Measurements from ENCODE around the gene NGFR.

The NGFR gene

DNA sequence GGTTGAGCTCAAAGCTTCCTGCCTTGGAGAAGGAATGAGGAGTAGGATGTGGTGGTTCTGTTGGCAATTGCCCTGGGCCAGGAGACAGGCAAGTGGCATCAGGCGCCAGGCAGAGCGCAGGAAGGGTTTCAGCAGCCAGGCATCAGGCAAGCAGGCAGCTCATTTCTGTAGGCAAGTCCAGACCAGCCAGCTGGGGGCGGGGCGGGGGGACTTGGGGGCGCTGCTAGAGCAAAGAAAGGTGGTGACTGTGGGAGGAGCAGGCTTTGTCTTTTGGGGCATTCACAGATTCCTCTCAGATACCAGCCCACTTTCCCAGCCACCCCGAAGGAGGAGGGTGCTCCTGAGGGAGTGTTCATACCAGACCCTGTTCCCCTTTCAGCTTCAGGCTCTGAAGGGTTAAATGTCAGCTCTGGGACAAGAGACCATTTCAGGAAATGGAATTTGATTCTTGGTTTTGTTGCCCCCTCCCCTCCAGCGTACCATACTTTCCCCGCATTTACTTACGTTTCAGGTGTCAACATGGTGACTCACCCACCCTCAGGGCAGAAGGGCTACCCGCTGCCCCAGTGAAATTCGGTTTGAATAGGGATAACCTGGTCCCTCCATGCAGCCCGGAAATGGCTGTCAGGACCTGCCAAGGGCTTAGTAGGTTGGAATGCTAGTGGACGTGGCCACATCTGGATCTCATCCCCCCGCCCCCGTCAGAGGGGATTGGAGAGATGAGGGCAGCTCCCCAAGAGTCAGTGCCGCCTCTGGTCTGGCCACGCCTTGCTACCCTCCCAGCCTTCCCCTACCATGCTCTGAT is 13.2 kb downstream of the NGFR start (continued):
- TF ChIP-seq ZNF555 (tag by site-specific recombination; conservative IDR thresholded peaks at IDR 0.05) (no peak), ZNF214 (tag by site-specific recombination; IDR thresholded peaks at IDR 0.05; ENCODE audit: borderline replicate concordance) (no peak), ZNF629 (tag by site-specific recombination; IDR thresholded peaks at IDR 0.05) (peak; percentile 74), ZNF707 (tag by site-specific recombination; IDR thresholded peaks at IDR 0.05) (no peak), ZNF114 (tag by site-specific recombination; IDR thresholded peaks at IDR 0.05) (no peak), ZBTB1 (tag by site-specific recombination; IDR thresholded peaks at IDR 0.05) (no peak), ZNF558 (tag by site-specific recombination; IDR thresholded peaks at IDR 0.05) (no peak), ZNF354C (tag by site-specific recombination; IDR thresholded peaks at IDR 0.05; ENCODE audit: borderline replicate concordance, low read depth) (no peak), PRDM10 (tag by site-specific recombination; IDR thresholded peaks at IDR 0.05) (peak; percentile 84), ZNF561 (tag by site-specific recombination; IDR thresholded peaks at IDR 0.05; ENCODE audit: borderline replicate concordance) (no peak), ZNF10 (tag by site-specific recombination; IDR thresholded peaks at IDR 0.05) (no peak), YY2 (tag by site-specific recombination; IDR thresholded peaks at IDR 0.05) (no peak), ZNF24 (tag by site-specific recombination; IDR thresholded peaks at IDR 0.05) (no peak), ZNF777 (tag by site-specific recombination; IDR thresholded peaks at IDR 0.05; ENCODE audit: borderline replicate concordance) (no peak), ZNF837 (tag by site-specific recombination; IDR thresholded peaks at IDR 0.05) (no peak), ZNF544 (tag by site-specific recombination; IDR thresholded peaks at IDR 0.05) (no peak), ZNF692 (tag by site-specific recombination; IDR thresholded peaks at IDR 0.05) (peak; percentile 43; the same call in 1 of the 2 replicates), ZNF639 (tag by site-specific recombination; IDR thresholded peaks at IDR 0.05) (peak; percentile 70; the same call in 1 of the 2 replicates), ZNF221 (tag by site-specific recombination; IDR thresholded peaks at IDR 0.05; ENCODE audit: borderline replicate concordance) (no peak), REPIN1 (tag by site-specific recombination; IDR thresholded peaks at IDR 0.05; ENCODE audit: low read depth) (no peak), ZNF529 (tag by site-specific recombination; IDR thresholded peaks at IDR 0.05; ENCODE audit: insufficient replicate concordance) (no peak), ZNF580 (tag by site-specific recombination; IDR thresholded peaks at IDR 0.05) (no peak), ZNF791 (tag by site-specific recombination; IDR thresholded peaks at IDR 0.05) (no peak), ZIC2 (tag by site-specific recombination; IDR thresholded peaks at IDR 0.05) (no peak), SCRT2 (tag by site-specific recombination; IDR thresholded peaks at IDR 0.05) (no peak)
- TF ChIP-seq, protein P1, sequence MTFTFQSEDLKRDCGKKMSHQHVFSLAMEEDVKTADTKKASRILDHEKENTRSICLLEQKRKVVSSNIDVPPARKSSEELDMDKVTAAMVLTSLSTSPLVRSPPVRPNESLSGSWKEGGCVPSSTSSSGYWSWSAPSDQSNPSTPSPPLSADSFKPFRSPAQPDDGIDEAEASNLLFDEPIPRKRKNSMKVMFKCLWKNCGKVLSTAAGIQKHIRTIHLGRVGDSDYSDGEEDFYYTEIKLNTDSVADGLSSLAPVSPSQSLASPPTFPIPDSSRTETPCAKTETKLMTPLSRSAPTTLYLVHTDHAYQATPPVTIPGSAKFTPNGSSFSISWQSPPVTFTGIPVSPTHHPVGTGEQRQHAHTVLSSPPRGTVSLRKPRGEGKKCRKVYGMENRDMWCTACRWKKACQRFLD (tag by site-specific recombination; IDR thresholded peaks at IDR 0.05) = no peak
- TF ChIP-seq, protein P2, sequence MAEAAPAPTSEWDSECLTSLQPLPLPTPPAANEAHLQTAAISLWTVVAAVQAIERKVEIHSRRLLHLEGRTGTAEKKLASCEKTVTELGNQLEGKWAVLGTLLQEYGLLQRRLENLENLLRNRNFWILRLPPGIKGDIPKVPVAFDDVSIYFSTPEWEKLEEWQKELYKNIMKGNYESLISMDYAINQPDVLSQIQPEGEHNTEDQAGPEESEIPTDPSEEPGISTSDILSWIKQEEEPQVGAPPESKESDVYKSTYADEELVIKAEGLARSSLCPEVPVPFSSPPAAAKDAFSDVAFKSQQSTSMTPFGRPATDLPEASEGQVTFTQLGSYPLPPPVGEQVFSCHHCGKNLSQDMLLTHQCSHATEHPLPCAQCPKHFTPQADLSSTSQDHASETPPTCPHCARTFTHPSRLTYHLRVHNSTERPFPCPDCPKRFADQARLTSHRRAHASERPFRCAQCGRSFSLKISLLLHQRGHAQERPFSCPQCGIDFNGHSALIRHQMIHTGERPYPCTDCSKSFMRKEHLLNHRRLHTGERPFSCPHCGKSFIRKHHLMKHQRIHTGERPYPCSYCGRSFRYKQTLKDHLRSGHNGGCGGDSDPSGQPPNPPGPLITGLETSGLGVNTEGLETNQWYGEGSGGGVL (tag by site-specific recombination; IDR thresholded peaks at IDR 0.05) = peak; percentile 68
- TF ChIP-seq, protein P3, sequence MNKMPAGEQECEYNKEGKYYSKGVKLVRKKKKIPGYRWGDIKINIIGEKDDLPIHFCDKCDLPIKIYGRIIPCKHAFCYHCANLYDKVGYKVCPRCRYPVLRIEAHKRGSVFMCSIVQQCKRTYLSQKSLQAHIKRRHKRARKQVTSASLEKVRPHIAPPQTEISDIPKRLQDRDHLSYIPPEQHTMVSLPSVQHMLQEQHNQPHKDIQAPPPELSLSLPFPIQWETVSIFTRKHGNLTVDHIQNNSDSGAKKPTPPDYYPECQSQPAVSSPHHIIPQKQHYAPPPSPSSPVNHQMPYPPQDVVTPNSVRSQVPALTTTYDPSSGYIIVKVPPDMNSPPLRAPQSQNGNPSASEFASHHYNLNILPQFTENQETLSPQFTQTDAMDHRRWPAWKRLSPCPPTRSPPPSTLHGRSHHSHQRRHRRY (tag by site-specific recombination; IDR thresholded peaks at IDR 0.05) = no peak

Measured in HEK293 (cell line).